GM21381 (cell line): ENCODE measurements around the gene HOXD10.

Experiments used
- ATAC-seq: cut with Tn5 transposase; IDR thresholded peaks from one replicate; pipeline ENCODE4 v1.9.1; 2021; ENCODE audit warnings: mild to moderate bottlenecking, moderate library complexity; ENCODE audit not compliant: unreplicated experiment

Gene HOXD10

GRCh38 chr2:176148751-176149421 lies 32.3 kb downstream of the HOXD10 start:
- ATAC-seq = no peak

GRCh38 chr2:176149481-176149938 lies 32.9 kb downstream of the HOXD10 start:
- no peak for ATAC-seq

- no peak for ATAC-seq
These were observed 33.5 kb downstream of the HOXD10 start for GRCh38 chr2:176149939-176150583.

- ATAC-seq = no peak
These were observed 34.2 kb downstream of the HOXD10 start for GRCh38 chr2:176150584-176151441.

DNA sequence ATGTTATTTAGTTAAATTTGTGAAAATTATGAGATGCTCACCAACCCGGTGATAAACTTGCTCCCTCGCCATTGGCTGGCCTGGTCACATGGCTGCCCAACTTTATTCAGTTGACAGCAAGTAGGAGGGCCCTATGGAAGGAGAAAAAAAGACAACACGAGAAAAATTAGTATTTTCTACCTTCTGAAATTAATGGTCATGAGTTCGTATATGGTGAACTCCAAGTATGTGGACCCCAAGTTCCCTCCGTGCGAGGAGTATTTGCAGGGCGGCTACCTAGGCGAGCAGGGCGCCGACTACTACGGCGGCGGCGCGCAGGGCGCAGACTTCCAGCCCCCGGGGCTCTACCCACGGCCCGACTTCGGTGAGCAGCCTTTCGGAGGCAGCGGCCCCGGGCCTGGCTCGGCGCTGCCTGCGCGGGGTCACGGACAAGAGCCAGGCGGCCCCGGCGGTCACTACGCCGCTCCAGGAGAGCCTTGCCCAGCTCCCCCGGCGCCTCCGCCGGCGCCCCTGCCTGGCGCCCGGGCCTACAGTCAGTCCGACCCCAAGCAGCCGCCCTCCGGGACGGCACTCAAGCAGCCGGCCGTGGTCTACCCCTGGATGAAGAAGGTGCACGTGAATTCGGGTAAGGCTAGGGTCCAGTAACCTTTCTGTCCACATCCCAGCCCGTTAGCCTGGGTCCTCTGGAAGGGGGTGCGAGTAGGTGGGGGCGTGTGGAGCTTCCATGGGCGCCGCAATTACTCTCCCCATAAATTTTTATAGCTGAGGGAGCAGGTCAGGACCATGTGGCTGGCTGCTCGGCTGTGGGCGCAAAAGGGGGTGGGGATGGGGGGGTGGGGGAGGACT lies 35.1 kb downstream of the HOXD10 start, which contains the start of gene HOXD4:
Gene HOXD4, plus strand, starts transcription at position 109 of the 846 bp plus-strand sequence. Its CDS starts 84 bp downstream, at position 193.
- no peak for ATAC-seq

- no peak for ATAC-seq
These were observed 36.0 kb downstream of the HOXD10 start for GRCh38 chr2:176152350-176153181.

- no peak for ATAC-seq
These were observed 38.1 kb downstream of the HOXD10 start for GRCh38 chr2:176154576-176155252.

DNA sequence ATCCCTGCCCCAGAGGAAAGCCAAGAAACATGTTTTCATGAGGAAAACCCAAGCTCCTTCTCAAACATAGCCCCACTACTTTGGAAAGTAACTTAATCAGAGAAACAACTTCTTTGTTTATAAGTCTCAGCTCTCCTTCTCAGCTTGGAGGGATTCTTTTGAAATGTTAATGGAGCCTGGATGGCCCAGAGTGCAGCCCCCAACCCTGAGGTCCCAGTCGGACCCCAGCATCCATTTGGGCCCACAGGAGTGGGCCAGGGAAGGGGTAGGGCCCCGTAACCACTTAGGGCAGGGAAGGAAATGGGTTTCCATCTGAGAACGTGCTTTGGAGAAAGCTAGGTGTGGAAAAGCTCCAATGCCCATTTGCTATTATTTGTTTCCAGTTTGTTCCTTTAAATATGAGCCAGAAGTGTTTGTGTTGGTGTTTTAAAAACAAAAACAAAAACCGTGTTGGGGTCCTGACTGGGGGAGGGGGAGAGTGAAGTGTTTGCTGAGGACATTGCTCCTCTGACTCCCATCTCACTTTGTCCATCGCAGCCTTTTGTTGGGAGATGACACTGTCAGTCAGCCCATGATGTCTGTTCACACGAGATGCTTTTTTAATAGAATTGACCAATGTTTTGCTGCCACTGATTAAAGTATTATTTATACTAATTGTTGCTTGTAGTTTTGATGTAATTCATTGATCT lies 38.9 kb downstream of the HOXD10 start:
- no peak for ATAC-seq

GRCh38 chr2:176156301-176156806 lies 39.8 kb downstream of the HOXD10 start:
- ATAC-seq = no peak

GRCh38 chr2:176156807-176157498 lies 40.4 kb downstream of the HOXD10 start, which contains the start of gene HOXD3:
Gene HOXD3 (plus strand): TSS chr2:176157307. CDS start chr2:176169115, 11,808 bp downstream.
- ATAC-seq = no peak

GRCh38 chr2:176157499-176158185 lies 41.1 kb downstream of the HOXD10 start:
- no peak for ATAC-seq

GRCh38 chr2:176158186-176158591 lies 41.6 kb downstream of the HOXD10 start:
- ATAC-seq = no peak

GRCh38 chr2:176158855-176159662 lies 42.5 kb downstream of the HOXD10 start:
- ATAC-seq = no peak

- ATAC-seq = no peak
These were observed 43.2 kb downstream of the HOXD10 start for GRCh38 chr2:176159663-176160250.

GRCh38 chr2:176160251-176160985 lies 43.8 kb downstream of the HOXD10 start:
- no peak for ATAC-seq
